ENCODE measurements around the gene RASSF5. TPM values are rescaled to one million over a fixed set of nuclear protein-coding genes. Genes with fewer than 3 reads are reported as not detected.
"Not testable (repeated sequence)": the region's sequence is repeated elsewhere in the genome, so short reads cannot be mapped to it uniquely, and the experiment has no call there.

The RASSF5 gene
- total and polyA plus RNA-seq, 9 of the 15 experiments (the other 6 are each of a cell fraction or from before 2014, with no cell fraction given) = 6.1 to 41.0 (median 25.2) TPM

DNA sequence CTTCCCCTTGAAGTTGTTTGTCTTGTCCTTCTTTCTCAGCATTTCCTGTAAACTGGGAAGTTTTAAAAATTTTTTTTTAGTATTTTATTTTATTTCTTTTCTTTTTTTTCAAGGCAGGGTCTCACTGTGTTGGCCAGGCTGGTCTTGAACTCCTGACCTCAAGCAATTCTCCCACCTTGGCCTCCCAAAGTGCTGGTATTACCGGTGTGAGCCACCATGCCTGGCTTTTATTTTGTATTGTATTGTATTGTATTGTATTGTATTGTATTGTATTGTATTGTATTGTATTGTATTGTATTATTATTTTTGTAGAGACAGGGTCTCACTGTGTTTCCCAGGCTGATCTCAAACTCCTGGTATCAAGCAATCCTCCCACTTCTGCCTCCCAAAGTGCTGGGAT is 23.5 kb upstream of the RASSF5 start:
- peak; percentile 82 for TF ChIP-seq ZNF121 (CRISPR knock-in tag; conservative IDR thresholded peaks at IDR 0.05)
- H3K36me3 ChIP-seq (ENCODE audit: control insufficient read depth, insufficient read depth, low read length); H3K27ac ChIP-seq (ENCODE audit: extremely low read depth, low read depth, low read length); H2AFZ ChIP-seq (ENCODE audit: low read depth, low read length); H3K9ac ChIP-seq (ENCODE audit: insufficient read depth in 1 of 2, low read depth in 2 of 2, low read length in 2 of 2); DNase-seq (ENCODE audit: extremely low read depth in 1 of 4, low spot score in 3 of 4); H3K27me3 ChIP-seq (ENCODE audit: control insufficient read depth in 2 of 2, insufficient read depth in 2 of 2, low read length in 2 of 2); intact Hi-C loops (cut with micrococcal nuclease); in situ Hi-C loops (cut with MboI); CTCF ChIA-PET (ENCODE audit: low intra/inter-chr PET ratio); H4K20me1 ChIP-seq (replicated peaks; ENCODE audit: control insufficient read depth, insufficient read depth, low read length); H3K9me3 ChIP-seq (replicated peaks; ENCODE audit: control insufficient read depth, insufficient read depth, low read depth, low read length); BruUV-seq (replicated peaks); H3K79me2 ChIP-seq (ENCODE audit: control insufficient read depth, insufficient read depth, low read length); H3K4me3 ChIP-seq; FAIRE-seq; H3K4me2 ChIP-seq (ENCODE audit: insufficient read depth, low read length); POLR2A ChIA-PET; H3K9me1 ChIP-seq (ENCODE audit: control insufficient read depth, insufficient read depth, low read length); ATAC-seq: not testable (repeated sequence)
- WGBS (ENCODE audit: insufficient coverage, low coverage, missing lambda C conversion rate) = 11% methylated on average over 1 of the region's 1 CpG
- H3K4me1 ChIP-seq (replicated peaks in 1 of 2; ENCODE audit: control insufficient read depth in 2 of 2, insufficient read depth in 2 of 2, low read length in 2 of 2) = peaks cover 9 to 11% of the 10 kb centered on the region in 2 experiments

DNA sequence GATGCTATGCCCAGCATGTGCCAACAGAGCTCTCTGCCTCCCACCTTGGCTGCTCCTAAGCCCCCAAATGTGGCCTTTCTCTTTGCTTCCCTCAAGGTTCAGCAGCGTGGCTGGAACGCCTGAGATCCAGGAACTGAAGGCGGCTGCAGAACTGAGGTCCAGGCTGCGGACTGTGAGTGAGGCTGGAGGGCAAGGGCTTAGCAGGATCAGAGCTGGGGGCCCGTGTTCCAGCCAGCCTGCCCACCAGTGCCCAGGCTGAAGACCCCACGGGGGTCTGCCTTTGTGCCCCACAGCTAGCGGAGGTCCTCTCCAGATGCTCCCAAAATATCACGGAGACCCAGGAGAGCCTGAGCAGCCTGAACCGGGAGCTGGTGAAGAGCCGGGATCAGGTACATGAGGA is 22.4 kb upstream of the RASSF5 start:
- POLR2A ChIA-PET = no interaction called here
- Histone ChIP-seq H3K27ac (ENCODE audit: extremely low read depth, low read depth, low read length) (no peak overlapping the region), H3K4me2 (ENCODE audit: insufficient read depth, low read length) (no peak overlapping the region), H3K79me2 (ENCODE audit: control insufficient read depth, insufficient read depth, low read length) (no peaks in the 10 kb centered on the region), H2AFZ (ENCODE audit: low read depth, low read length) (peak overlapping the region; percentile 22; the same call in 1 of the 2 replicates), H3K9ac (ENCODE audit: insufficient read depth in 1 of 2, low read depth in 2 of 2, low read length in 2 of 2) (no peak overlapping the region; a peak in 1 of 4 replicates), H3K4me1 (replicated peaks in 1 of 2; ENCODE audit: control insufficient read depth in 2 of 2, insufficient read depth in 2 of 2, low read length in 2 of 2) (peaks cover 5 to 11% of the 10 kb centered on the region in 2 experiments), H3K36me3 (ENCODE audit: control insufficient read depth, insufficient read depth, low read length) (no peaks in the 10 kb centered on the region), H3K27me3 (ENCODE audit: control insufficient read depth in 2 of 2, insufficient read depth in 2 of 2, low read length in 2 of 2) (no peaks in the 10 kb centered on the region), H3K9me3 (replicated peaks; ENCODE audit: control insufficient read depth, insufficient read depth, low read depth, low read length) (no peaks in the 10 kb centered on the region), H4K20me1 (replicated peaks; ENCODE audit: control insufficient read depth, insufficient read depth, low read length) (no peaks in the 10 kb centered on the region), H3K9me1 (ENCODE audit: control insufficient read depth, insufficient read depth, low read length) (no peaks in the 10 kb centered on the region), H3K4me3 (no peak overlapping the region)
- ATAC-seq (no peak), DNase-seq (ENCODE audit: extremely low read depth in 1 of 4, low spot score in 3 of 4) (no peak), FAIRE-seq (no peak)
- intact Hi-C loops (cut with micrococcal nuclease) (no loop called here), in situ Hi-C loops (cut with MboI) (loop anchor here (5.0 kb wide), 2 partner anchors 97 to 427 kb away; no protein-coding TSS in a partner anchor)
- BruUV-seq (replicated peaks) = no TSS peak
- CTCF ChIA-PET (ENCODE audit: low intra/inter-chr PET ratio) = no interaction called here
- WGBS (ENCODE audit: insufficient coverage, low coverage, missing lambda C conversion rate) = 42% methylated on average over 10 of the region's 10 CpGs
- TF ChIP-seq FOXP1 (CRISPR knock-in tag; IDR thresholded peaks at IDR 0.05) = no peak
- no peak for TF ChIP-seq TEAD4 (IDR thresholded peaks at IDR 0.05; ENCODE audit: low read length)
- no peak for TF ChIP-seq TEAD4 (CRISPR knock-in tag; IDR thresholded peaks at IDR 0.05; ENCODE audit: borderline replicate concordance)
- no peak for TF ChIP-seq CHAMP1 (IDR thresholded peaks at IDR 0.05)

All from K562 (cell line).